ENCODE measurements around the gene PLOD1. TPM values are rescaled to one million over a fixed set of nuclear protein-coding genes. Genes with fewer than 3 reads are reported as not detected.

Gene PLOD1
- polyA plus RNA-seq, 1 donor (not counting 4 experiments of a cell fraction or from before 2014, with no cell fraction given) = 63.6 TPM

DNA sequence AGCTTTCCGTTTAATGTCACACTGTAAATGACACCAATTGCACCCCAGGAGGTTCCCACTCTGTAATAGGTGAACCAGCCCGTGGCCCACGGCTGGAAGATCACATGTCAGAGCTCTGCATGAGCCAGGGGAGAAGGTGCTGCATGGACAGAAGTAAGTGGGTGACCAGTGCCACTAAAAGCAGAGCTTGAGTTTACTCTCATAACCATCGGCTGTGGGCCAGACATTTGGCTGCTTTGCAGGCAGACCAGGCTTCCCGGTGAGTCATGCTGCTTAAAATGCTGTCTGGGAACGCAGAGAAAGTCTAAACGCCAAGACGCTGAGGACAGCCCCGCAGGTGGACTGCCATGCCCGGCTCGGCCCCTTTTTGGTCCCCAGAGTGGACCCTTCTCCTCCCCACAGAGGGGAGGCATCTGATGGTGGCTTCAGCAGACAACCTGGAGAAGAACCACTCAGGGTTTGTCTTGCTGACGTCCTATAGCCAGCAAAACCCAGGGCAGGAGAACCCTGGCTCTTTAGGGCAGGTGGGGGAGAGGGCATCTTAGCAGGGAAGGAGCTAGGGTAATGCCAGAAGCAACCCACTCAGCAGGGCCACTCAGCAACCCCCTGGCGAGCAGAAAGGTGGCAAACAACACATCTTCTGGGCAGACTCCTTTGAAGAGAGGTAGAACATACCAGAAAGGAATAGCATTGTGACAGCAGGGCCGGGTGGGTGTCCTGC is 15.6 kb upstream of the PLOD1 start:
- FAIRE-seq (peak; percentile 74), DNase-seq (ENCODE audit: low read depth, low spot score) (no peak)
- Histone ChIP-seq H2AFZ (ENCODE audit: control insufficient read depth, low read length) (no peak overlapping the region), H3K79me2 (ENCODE audit: control insufficient read depth, insufficient read depth, low read length) (peaks cover 28% of the 10 kb centered on the region), H3K4me1 (ENCODE audit: control insufficient read depth, extremely low read depth, insufficient read depth, low read length) (peaks cover 13% of the 10 kb centered on the region), H3K9me1 (ENCODE audit: control insufficient read depth, extremely low read depth, insufficient read depth, low read length) (no peaks in the 10 kb centered on the region), H3K36me3 (ENCODE audit: control insufficient read depth in 2 of 2, extremely low read depth in 1 of 2, insufficient read depth in 2 of 2, low read length in 2 of 2) (peaks cover 20 to 25% of the 10 kb centered on the region in 2 experiments), H3K27ac (ENCODE audit: control insufficient read depth, insufficient read depth, low read length) (no peak overlapping the region), H3K4me2 (ENCODE audit: control insufficient read depth, extremely low read depth, insufficient read depth, low read depth, low read length) (no peak overlapping the region), H3K9ac (ENCODE audit: control insufficient read depth, extremely low read depth, insufficient read depth, low read length) (no peak overlapping the region), H3K4me3 (ENCODE audit: control insufficient read depth in 2 of 3, extremely low read depth in 1 of 3, insufficient read depth in 2 of 3, low read depth in 1 of 3, low read length in 3 of 3) (no peak overlapping the region), H3K27me3 (ENCODE audit: control insufficient read depth, extremely low read depth, insufficient read depth, low read length) (no peaks in the 10 kb centered on the region), H4K20me1 (ENCODE audit: control insufficient read depth, extremely low read depth, insufficient read depth, low read length) (no peaks in the 10 kb centered on the region), H3K9me3 (ENCODE audit: control insufficient read depth, low read depth, low read length) (no peaks in the 10 kb centered on the region)
- TF ChIP-seq EZH2 (IDR thresholded peaks at IDR 0.05; ENCODE audit: low read length) = no peak
- TF ChIP-seq, protein P1, sequence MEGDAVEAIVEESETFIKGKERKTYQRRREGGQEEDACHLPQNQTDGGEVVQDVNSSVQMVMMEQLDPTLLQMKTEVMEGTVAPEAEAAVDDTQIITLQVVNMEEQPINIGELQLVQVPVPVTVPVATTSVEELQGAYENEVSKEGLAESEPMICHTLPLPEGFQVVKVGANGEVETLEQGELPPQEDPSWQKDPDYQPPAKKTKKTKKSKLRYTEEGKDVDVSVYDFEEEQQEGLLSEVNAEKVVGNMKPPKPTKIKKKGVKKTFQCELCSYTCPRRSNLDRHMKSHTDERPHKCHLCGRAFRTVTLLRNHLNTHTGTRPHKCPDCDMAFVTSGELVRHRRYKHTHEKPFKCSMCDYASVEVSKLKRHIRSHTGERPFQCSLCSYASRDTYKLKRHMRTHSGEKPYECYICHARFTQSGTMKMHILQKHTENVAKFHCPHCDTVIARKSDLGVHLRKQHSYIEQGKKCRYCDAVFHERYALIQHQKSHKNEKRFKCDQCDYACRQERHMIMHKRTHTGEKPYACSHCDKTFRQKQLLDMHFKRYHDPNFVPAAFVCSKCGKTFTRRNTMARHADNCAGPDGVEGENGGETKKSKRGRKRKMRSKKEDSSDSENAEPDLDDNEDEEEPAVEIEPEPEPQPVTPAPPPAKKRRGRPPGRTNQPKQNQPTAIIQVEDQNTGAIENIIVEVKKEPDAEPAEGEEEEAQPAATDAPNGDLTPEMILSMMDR (optimal IDR thresholded peaks at IDR 0.05 in 1 of 3, IDR thresholded peaks at IDR 0.05 in 1 of 3, conservative IDR thresholded peaks at IDR 0.05 in 1 of 3; ENCODE audit: extremely low read depth in 1 of 3, insufficient read depth in 2 of 3, low read length in 3 of 3) = no peak
- dilution Hi-C loops (cut with MboI; ENCODE audit: extremely low pct_ligation_motif_present, low sequenced_read_pairs) = no loop called here

DNA sequence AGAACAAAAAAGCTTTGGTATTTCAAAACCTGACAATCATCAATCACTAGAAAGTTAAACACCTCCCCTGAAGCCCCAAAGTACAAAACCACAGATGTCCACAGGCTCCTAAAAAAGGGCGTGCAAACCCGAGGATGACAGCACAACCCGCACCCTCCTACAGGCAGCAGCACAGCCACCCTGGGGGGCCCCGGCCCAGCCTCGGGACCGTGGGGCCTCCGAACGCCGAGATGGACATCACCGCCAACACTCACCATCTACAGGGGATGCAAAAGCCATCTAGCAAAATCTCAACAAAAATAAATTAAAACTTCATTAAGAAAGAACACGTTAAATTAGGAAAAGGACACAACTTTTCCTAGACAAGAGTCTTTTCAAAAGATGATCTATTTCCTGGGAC is 14.9 kb upstream of the PLOD1 start:
- FAIRE-seq = no peak
- no peak overlapping the region for H3K4me2 ChIP-seq (ENCODE audit: control insufficient read depth, extremely low read depth, insufficient read depth, low read depth, low read length)
- DNase-seq (ENCODE audit: low read depth, low spot score) = no peak
- no peak overlapping the region for H2AFZ ChIP-seq (ENCODE audit: control insufficient read depth, low read length)
- H3K36me3 ChIP-seq (ENCODE audit: control insufficient read depth in 2 of 2, extremely low read depth in 1 of 2, insufficient read depth in 2 of 2, low read length in 2 of 2) = peaks cover 20 to 25% of the 10 kb centered on the region in 2 experiments
- peaks cover 2% of the 10 kb centered on the region for H3K9me1 ChIP-seq (ENCODE audit: control insufficient read depth, extremely low read depth, insufficient read depth, low read length)
- TF ChIP-seq, protein P1 (optimal IDR thresholded peaks at IDR 0.05 in 1 of 3, IDR thresholded peaks at IDR 0.05 in 1 of 3, conservative IDR thresholded peaks at IDR 0.05 in 1 of 3; ENCODE audit: extremely low read depth in 1 of 3, insufficient read depth in 2 of 3, low read length in 3 of 3) = no peak
- no peak for TF ChIP-seq EZH2 (IDR thresholded peaks at IDR 0.05; ENCODE audit: low read length)
- H3K9ac ChIP-seq (ENCODE audit: control insufficient read depth, extremely low read depth, insufficient read depth, low read length) = no peak overlapping the region
- H3K4me1 ChIP-seq (ENCODE audit: control insufficient read depth, extremely low read depth, insufficient read depth, low read length) = peaks cover 19% of the 10 kb centered on the region
- peaks cover 35% of the 10 kb centered on the region for H3K79me2 ChIP-seq (ENCODE audit: control insufficient read depth, insufficient read depth, low read length)
- H4K20me1 ChIP-seq (ENCODE audit: control insufficient read depth, extremely low read depth, insufficient read depth, low read length) = peaks cover 2% of the 10 kb centered on the region
- no peak overlapping the region for H3K4me3 ChIP-seq (ENCODE audit: control insufficient read depth in 2 of 3, extremely low read depth in 1 of 3, insufficient read depth in 2 of 3, low read depth in 1 of 3, low read length in 3 of 3)
- no peaks in the 10 kb centered on the region for H3K9me3 ChIP-seq (ENCODE audit: control insufficient read depth, low read depth, low read length)
- no peaks in the 10 kb centered on the region for H3K27me3 ChIP-seq (ENCODE audit: control insufficient read depth, extremely low read depth, insufficient read depth, low read length)
- dilution Hi-C loops (cut with MboI; ENCODE audit: extremely low pct_ligation_motif_present, low sequenced_read_pairs) = no loop called here
- H3K27ac ChIP-seq (ENCODE audit: control insufficient read depth, insufficient read depth, low read length) = no peak overlapping the region
